ENCODE results near the gene SLCO4A1. TPM values are rescaled to one million over a fixed set of nuclear protein-coding genes. Genes with fewer than 3 reads are reported as not detected.

The SLCO4A1 gene
- total RNA-seq, 4 donors from 2014 or later: 6.7 to 22.1 (median 14.4) TPM

- peak overlapping the region in 2 of 4 donors; percentile 72 to 83 for H3K27ac ChIP-seq
- peaks cover 0 to 86% (median 0%) of the 10 kb centered on the region in 4 donors for H3K27me3 ChIP-seq
- H3K9me3 ChIP-seq: no peaks in the 10 kb centered on the region
- H3K36me3 ChIP-seq: no peaks in the 10 kb centered on the region
- H3K4me3 ChIP-seq: peak overlapping the region in 2 of 4 donors; percentile 2 to 30
- no peak for DNase-seq
- no peak for TF ChIP-seq POLR2A (IDR thresholded peaks at IDR 0.05)
- TF ChIP-seq CTCF (IDR thresholded peaks at IDR 0.05): no peak
- intact Hi-C loops (cut with DNase I): no loop called here
- peaks cover 33 to 72% (median 41%) of the 10 kb centered on the region in 3 donors for H3K4me1 ChIP-seq
- 58% methylated on average over 2 of the region's 37 CpGs; no CpG with 5 or more reads in 1 of the 2 donors for WGBS, 2 donors
Measured at GRCh38 chr20:62603907-62604785, 38.2 kb upstream of the SLCO4A1 start.

GRCh38 chr20:62604796-62605195 is 37.5 kb upstream of the SLCO4A1 start:
- no peak overlapping the region for H3K4me3 ChIP-seq
- peaks cover 0 to 86% (median 0%) of the 10 kb centered on the region in 4 donors for H3K27me3 ChIP-seq
- H3K36me3 ChIP-seq: no peaks in the 10 kb centered on the region
- H3K27ac ChIP-seq: no peak overlapping the region
- 20 to 63% methylated on average over 2 of the region's 9 CpGs for WGBS, 2 donors
- intact Hi-C loops (cut with DNase I): no loop called here
- no peaks in the 10 kb centered on the region for H3K9me3 ChIP-seq
- TF ChIP-seq POLR2A (IDR thresholded peaks at IDR 0.05): no peak
- TF ChIP-seq CTCF (IDR thresholded peaks at IDR 0.05): no peak
- peaks cover 28 to 66% (median 35%) of the 10 kb centered on the region in 3 donors for H3K4me1 ChIP-seq
- no peak for DNase-seq

GRCh38 chr20:62605236-62605943 is 36.9 kb upstream of the SLCO4A1 start:
- TF ChIP-seq POLR2A (IDR thresholded peaks at IDR 0.05): no peak
- TF ChIP-seq CTCF (IDR thresholded peaks at IDR 0.05): no peak
- no peak for DNase-seq
- Histone ChIP-seq H3K4me3 (no peak overlapping the region), H3K36me3 (no peaks in the 10 kb centered on the region), H3K27me3 (peaks cover 0 to 86% (median 0%) of the 10 kb centered on the region in 4 donors), H3K27ac (peak overlapping the region in 2 of 4 donors; percentile 9 to 33), H3K9me3 (no peaks in the 10 kb centered on the region), H3K4me1 (peaks cover 26 to 61% (median 33%) of the 10 kb centered on the region in 3 donors)
- 86 to 88% methylated on average over 4 to 10 of the region's 11 CpGs for WGBS, 2 donors
- intact Hi-C loops (cut with DNase I): no loop called here

- TF ChIP-seq CTCF (IDR thresholded peaks at IDR 0.05): no peak
- TF ChIP-seq POLR2A (IDR thresholded peaks at IDR 0.05): no peak
- Histone ChIP-seq H3K36me3 (no peaks in the 10 kb centered on the region), H3K27me3 (peaks cover 0 to 86% (median 0%) of the 10 kb centered on the region in 4 donors), H3K9me3 (peaks cover 0 to 4% (median 0%) of the 10 kb centered on the region in 3 donors), H3K4me3 (no peak overlapping the region), H3K27ac (peak overlapping the region in 2 of 4 donors; percentile 9 to 33), H3K4me1 (peaks cover 26 to 58% (median 33%) of the 10 kb centered on the region in 3 donors)
- WGBS, 2 donors: 10 to 34% methylated on average over 4 to 6 of the region's 6 CpGs
- intact Hi-C loops (cut with DNase I): no loop called here
- DNase-seq: no peak
Measured at GRCh38 chr20:62606016-62606415, 36.3 kb upstream of the SLCO4A1 start.

All from esophagus squamous epithelium (tissue), 5 donors.